DMS153 treated with DMSO at 0.1 percent for 48 hours (cell line): ENCODE results near the gene CTNND2.
"Not testable (repeated sequence)": the region's sequence is repeated elsewhere in the genome, so short reads cannot be mapped to it uniquely, and the experiment has no call there.

Source experiments
- DNase-seq: peaks from one replicate; lab custom pipeline; 2025; ENCODE audit not compliant: unreplicated experiment; lab: John Stamatoyannopoulos, UW

Gene CTNND2

GRCh38 chr5:11048760-11049159 is 855.5 kb downstream of the CTNND2 start:
- no peak for DNase-seq

- DNase-seq = no peak
Measured at GRCh38 chr5:11047625-11048024, 856.6 kb downstream of the CTNND2 start.

GRCh38 chr5:11047030-11047429 is 857.2 kb downstream of the CTNND2 start:
- DNase-seq = no peak

GRCh38 chr5:11046160-11046559 is 858.1 kb downstream of the CTNND2 start:
- no peak for DNase-seq

DNA sequence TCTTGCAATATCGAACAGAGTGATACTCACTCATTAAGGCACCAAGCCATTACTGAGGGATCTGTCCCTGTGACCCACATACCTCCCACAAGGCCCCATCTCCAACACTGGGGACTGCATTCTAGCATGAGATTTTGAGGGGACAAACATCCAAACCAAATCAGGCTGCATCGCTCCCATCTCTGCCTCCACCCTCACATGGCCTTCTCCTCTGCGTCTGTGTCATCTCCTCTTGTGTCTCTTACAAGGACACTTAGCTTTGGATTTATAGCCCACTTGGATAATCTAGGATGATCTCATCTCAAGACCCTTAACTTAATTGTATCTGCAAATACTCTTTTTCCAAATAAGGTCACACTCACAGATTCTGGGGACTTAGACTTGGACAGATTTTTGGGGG is 858.8 kb downstream of the CTNND2 start:
- DNase-seq = no peak

GRCh38 chr5:11044581-11044980 is 859.7 kb downstream of the CTNND2 start:
- DNase-seq = no peak

DNA sequence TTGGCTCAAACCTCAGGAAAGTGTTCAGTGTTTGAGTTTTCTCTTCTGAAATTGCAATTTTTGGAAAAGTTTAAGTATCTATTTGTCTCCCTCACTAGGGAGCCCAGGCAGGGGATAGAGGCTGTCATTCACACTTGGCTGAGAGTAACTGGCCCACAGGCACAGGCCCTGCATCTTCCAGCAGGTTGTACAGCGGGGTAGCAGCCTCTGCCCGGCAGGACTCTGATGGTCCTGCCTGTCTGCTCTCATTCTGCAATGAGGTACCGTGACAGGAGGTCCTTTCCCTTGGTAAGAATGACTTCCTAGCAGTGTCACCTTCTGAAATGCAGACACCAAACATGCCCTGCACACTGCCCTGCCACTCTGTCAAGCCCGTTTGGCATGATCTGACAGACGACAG is 860.4 kb downstream of the CTNND2 start:
- DNase-seq = no peak

GRCh38 chr5:11040345-11040744 is 863.9 kb downstream of the CTNND2 start:
- DNase-seq = no peak

GRCh38 chr5:11038772-11039171 is 865.5 kb downstream of the CTNND2 start:
- DNase-seq = no peak

DNA sequence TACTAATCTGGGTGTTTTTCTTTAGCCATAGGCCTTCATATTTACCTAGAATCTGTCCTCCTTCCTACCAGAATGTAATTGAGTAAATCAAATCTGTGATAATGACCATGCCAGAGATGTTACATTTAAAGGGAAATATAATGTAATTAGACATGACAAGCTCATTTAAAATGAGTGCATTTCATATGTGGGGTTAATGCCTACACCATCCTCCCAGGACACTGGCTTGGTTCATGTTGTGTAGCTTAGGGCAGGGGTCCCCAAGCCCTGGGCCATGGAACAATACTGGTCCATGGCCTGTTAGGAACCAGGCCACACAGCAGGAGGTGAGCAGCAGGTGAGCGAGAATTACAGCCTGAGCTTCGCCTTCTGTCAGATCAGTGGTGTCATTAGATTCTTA is 866.3 kb downstream of the CTNND2 start:
- DNase-seq = no peak

GRCh38 chr5:11037080-11037479 is 867.2 kb downstream of the CTNND2 start:
- DNase-seq = no peak

GRCh38 chr5:11030671-11031070 is 873.6 kb downstream of the CTNND2 start:
- DNase-seq = no peak

GRCh38 chr5:11027660-11028059 is 876.6 kb downstream of the CTNND2 start:
- DNase-seq = no peak

GRCh38 chr5:11026543-11026942 is 877.7 kb downstream of the CTNND2 start:
- DNase-seq = no peak

DNA sequence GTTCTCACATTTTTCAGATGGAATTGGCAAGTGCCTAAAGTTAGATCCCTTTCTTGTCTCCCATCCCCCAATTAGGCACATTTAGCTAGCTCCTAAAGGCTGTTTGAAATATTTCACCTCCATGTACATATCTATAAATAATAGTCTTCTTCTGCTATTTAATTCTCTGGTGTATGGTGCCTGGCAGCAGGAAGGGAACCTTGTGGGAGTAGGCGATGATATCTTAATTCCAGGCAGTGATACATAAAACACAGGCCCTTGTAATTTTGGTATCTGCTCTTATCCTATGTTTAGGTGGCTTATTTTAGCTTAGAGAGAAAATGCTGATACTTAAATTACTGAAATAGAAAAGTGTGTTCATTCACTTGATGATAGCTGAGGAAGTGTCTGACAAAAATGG is 880.3 kb downstream of the CTNND2 start:
- DNase-seq = no peak

GRCh38 chr5:11013793-11014192 is 890.5 kb downstream of the CTNND2 start:
- DNase-seq = no peak

GRCh38 chr5:11012295-11012694 is 892.0 kb downstream of the CTNND2 start:
- no peak for DNase-seq

DNA sequence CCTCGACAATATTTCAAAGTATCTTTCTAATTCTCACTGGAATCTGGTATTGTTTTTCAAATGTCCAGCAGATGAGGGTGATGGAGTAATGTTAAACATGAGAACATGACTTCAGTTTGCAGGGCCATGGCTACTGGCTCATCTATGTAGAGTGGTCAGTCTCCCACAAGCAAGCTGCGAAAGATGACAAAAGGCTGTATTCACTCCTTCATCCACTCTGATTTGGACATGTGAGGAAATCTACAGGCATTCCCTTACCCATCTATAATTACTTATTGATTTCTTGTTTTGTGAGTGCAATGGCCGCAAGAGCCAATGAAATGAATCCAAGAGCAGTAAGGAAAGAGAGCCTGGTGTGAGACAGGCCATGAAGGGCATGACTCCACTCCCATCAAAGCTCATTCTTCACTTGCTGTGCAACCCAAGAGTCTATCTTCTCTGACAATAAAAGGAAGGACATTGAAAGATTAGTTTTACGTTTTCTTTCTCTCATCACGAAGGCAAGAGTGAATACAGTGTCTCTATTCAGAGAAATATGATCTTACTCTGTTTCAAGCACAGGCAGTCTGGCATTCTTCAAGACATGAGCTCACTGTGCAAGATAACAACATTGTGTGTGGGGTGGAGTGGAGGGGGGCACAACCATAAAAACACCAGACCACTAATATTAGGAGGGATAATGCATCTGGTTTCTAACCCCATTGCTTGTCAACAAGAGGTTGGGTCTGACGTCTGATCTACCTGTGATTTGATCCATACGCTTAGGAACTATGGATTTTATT is 893.6 kb downstream of the CTNND2 start:
- no peak for DNase-seq

GRCh38 chr5:11009576-11009975 is 894.7 kb downstream of the CTNND2 start:
- DNase-seq = no peak

- DNase-seq = no peak
Measured at GRCh38 chr5:11007269-11007870, 896.9 kb downstream of the CTNND2 start.

GRCh38 chr5:11004523-11004922 is 899.7 kb downstream of the CTNND2 start:
- DNase-seq = not testable (repeated sequence)

- DNase-seq = no peak
Measured at GRCh38 chr5:11000515-11001353, 903.5 kb downstream of the CTNND2 start.
